ENCODE data around the gene ZNF648. TPM values are rescaled to one million over a fixed set of nuclear protein-coding genes. Genes with fewer than 3 reads are reported as not detected.
"Not testable (repeated sequence)": the region's sequence is repeated elsewhere in the genome, so short reads cannot be mapped to it uniquely, and the experiment has no call there.

The ZNF648 gene
- total RNA-seq, 4 donors from 2014 or later, result not detected

- no peaks in the 10 kb centered on the region for H3K4me1 ChIP-seq
- H3K4me3 ChIP-seq, result no peak overlapping the region
- H3K27me3 ChIP-seq, result no peaks in the 10 kb centered on the region
- DNase-seq, result no peak
- no peak overlapping the region for H3K27ac ChIP-seq
- H3K9me3 ChIP-seq, result no peaks in the 10 kb centered on the region
- no peaks in the 10 kb centered on the region for H3K36me3 ChIP-seq
- TF ChIP-seq POLR2A (IDR thresholded peaks at IDR 0.05), result no peak
- no peak for TF ChIP-seq CTCF (IDR thresholded peaks at IDR 0.05)
Observed at GRCh38 chr1:182052355-182052754, 9.2 kb downstream of the ZNF648 start.

GRCh38 chr1:182051938-182052337 is 9.6 kb downstream of the ZNF648 start:
- Histone ChIP-seq H3K9me3 (no peaks in the 10 kb centered on the region), H3K27me3 (no peaks in the 10 kb centered on the region), H3K27ac (no peak overlapping the region), H3K36me3 (no peaks in the 10 kb centered on the region), H3K4me3 (no peak overlapping the region), H3K4me1 (no peaks in the 10 kb centered on the region)
- TF ChIP-seq POLR2A (IDR thresholded peaks at IDR 0.05) (no peak), CTCF (IDR thresholded peaks at IDR 0.05) (no peak)
- DNase-seq, result no peak

- Histone ChIP-seq H3K36me3 (no peaks in the 10 kb centered on the region), H3K27ac (no peak overlapping the region), H3K9me3 (peaks cover 0 to 5% (median 0%) of the 10 kb centered on the region in 4 donors), H3K4me1 (no peaks in the 10 kb centered on the region), H3K27me3 (no peaks in the 10 kb centered on the region), H3K4me3 (no peak overlapping the region)
- no peak for TF ChIP-seq POLR2A (IDR thresholded peaks at IDR 0.05)
- no peak for TF ChIP-seq CTCF (IDR thresholded peaks at IDR 0.05)
- no peak for DNase-seq
Observed at GRCh38 chr1:182050481-182051448, 10.7 kb downstream of the ZNF648 start.

GRCh38 chr1:182048562-182048961 is 12.9 kb downstream of the ZNF648 start:
- Histone ChIP-seq H3K27ac (no peak overlapping the region), H3K4me1 (no peaks in the 10 kb centered on the region), H3K27me3 (no peaks in the 10 kb centered on the region), H3K9me3 (peaks cover 0 to 14% (median 3%) of the 10 kb centered on the region in 4 donors), H3K36me3 (no peaks in the 10 kb centered on the region), H3K4me3 (no peak overlapping the region)
- no peak for DNase-seq
- no peak for TF ChIP-seq POLR2A (IDR thresholded peaks at IDR 0.05)
- TF ChIP-seq CTCF (IDR thresholded peaks at IDR 0.05), result no peak

- no peak overlapping the region for H3K4me3 ChIP-seq
- H3K4me1 ChIP-seq, result no peaks in the 10 kb centered on the region
- H3K36me3 ChIP-seq, result no peaks in the 10 kb centered on the region
- DNase-seq, result no peak
- H3K27me3 ChIP-seq, result no peaks in the 10 kb centered on the region
- no peak overlapping the region for H3K27ac ChIP-seq
- peaks cover 0 to 14% (median 3%) of the 10 kb centered on the region in 4 donors for H3K9me3 ChIP-seq
- TF ChIP-seq POLR2A (IDR thresholded peaks at IDR 0.05) (no peak), CTCF (IDR thresholded peaks at IDR 0.05) (no peak)
Observed at GRCh38 chr1:182046763-182047162, 14.7 kb downstream of the ZNF648 start.

GRCh38 chr1:182045481-182045880 is 16.0 kb downstream of the ZNF648 start:
- not testable (repeated sequence) for H3K27ac ChIP-seq, DNase-seq, H3K4me3 ChIP-seq

More at GRCh38 chr1:182045481-182045880, 16.0 kb downstream of the ZNF648 start:
- not testable (repeated sequence) for H3K4me1 ChIP-seq, H3K27me3 ChIP-seq, H3K36me3 ChIP-seq
- H3K9me3 ChIP-seq, result peaks cover 0 to 14% (median 3%) of the 10 kb centered on the region in 4 donors

Data from Peyer's patch (tissue), 4 donors.